ENCODE results near the gene ZBTB21.

Gene ZBTB21

DNA sequence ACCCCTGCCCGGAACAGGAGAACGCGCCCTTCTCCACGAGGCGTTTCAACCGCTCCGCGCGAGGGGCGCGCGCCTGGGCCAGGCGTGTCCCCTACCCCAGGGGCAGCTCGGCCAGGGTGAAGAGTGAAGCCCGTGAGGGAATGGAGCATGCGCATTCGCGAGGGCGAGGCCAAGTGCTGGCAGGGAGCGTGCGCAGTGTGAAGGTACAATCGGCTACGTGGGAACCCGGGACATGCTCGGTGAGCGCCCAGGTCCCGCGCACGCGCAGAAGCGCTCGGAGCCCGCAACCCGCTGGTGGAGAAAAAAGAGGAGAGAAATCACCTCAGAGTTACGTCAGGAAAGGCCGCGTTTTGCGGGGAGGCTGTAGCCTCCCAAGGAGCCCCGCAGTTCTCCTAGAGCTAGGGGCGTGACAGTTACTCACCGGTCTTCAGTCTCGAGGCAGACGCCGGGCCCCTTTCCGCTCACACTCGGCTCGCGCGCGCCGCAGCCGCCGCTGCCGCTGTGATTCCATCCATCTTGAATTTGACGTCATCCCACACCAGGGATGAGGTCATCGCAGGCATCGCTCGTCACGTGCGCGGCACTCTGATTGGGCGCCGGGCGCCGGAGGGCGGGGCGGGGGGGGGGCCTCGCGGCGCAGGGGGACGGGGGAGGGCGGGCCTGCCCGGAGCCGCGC lies at the start of gene ZBTB21:
Gene ZBTB21 (minus strand): TSS at position 530 of the 676 bp plus-strand sequence. CDS start 16,265 bp downstream, outside the sequence.
- DNase-seq, result peak; percentile 98

DNA sequence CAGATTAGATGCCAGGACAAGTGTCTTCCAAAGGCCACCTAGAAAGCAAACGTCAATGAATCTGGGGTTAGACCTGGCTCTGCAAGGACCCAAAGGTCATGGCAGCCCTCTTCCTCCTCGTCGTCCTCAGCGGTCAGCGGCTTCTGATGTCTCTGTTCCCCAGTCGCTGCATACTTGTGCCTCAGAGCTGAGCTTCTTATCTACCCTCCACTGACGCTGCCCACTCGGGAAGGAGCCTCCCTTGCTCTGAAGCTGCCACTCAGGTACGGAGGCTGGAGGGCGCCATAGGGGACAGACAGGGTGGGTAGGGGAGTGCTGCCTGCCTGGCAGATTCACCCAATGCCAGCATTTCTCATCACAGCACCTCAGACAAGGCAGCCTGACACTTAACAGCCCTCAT lies 49.6 kb upstream of the ZBTB21 start:
- no peak for DNase-seq

DNA sequence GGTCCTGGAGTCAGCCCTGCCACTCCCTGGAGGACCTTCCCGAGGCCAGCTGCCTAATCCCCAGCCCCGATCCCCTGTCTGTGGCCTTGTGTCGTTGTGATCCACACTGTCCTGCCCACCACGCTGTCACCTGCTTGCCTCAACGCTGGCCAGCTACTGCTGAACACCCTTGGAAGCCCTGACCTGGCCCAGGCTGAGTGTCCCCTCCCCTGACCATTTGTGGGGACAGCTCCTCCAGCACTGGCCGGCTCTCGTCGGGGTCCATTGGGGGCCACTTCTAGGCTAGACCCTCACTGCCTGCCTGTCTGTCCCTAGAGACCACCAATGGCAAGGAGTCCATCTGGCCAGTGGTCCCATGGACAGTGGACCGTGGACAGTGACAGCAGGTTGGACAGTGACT lies 49.0 kb upstream of the ZBTB21 start:
- DNase-seq, result no peak

DNA sequence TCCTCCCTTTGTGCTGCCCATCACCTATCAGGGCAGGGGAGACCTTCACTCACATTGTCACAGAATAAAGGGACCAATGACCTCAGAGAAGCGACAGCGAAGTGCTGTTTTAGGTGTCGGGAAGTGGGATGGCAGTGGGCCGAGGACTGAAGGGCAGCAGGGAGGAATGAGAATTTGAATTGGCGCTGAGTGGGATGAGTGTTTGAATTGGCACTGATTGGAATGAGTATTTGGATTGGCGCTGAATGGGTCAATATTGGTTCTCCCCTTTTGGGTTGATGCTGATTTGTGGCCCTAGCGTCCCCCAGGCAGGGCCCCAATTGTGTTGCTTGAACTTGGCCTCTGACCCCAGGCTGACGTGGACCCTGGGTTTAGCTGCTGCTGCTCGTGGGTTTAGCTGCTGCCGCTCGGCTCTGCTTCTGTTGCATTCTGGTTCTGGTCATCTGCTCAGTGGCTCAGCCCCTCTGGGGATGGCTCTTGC lies 48.5 kb upstream of the ZBTB21 start:
- DNase-seq, result no peak

DNA sequence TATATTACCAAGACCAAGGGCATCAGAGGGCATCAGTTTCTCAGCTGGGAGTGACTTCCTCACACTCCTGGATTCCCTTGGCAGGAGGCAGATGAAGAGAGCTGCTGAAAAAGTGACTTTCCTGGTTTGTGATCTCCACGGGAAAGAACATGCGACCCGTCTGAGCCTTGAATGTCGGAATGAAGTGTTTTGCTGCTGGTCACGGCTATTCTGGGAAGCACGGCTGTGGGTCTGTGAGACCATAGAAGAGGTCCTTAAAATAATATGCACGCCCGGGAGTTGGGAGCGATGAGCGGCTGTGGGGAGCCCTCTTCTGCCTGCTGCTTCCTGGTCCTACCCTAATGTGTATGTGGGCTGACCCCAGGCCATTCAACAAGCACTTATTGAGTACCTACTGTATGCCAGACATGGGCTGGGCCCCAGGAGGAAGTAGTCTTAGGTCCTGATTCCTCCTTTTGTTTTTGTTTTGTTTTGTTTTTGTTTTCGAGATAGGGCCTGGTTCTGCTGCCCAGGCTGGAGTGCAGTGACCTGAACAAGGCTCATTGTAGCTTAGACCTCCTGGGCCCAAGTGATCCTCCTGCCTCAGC lies 47.8 kb upstream of the ZBTB21 start:
- DNase-seq, result peak; percentile 37

DNA sequence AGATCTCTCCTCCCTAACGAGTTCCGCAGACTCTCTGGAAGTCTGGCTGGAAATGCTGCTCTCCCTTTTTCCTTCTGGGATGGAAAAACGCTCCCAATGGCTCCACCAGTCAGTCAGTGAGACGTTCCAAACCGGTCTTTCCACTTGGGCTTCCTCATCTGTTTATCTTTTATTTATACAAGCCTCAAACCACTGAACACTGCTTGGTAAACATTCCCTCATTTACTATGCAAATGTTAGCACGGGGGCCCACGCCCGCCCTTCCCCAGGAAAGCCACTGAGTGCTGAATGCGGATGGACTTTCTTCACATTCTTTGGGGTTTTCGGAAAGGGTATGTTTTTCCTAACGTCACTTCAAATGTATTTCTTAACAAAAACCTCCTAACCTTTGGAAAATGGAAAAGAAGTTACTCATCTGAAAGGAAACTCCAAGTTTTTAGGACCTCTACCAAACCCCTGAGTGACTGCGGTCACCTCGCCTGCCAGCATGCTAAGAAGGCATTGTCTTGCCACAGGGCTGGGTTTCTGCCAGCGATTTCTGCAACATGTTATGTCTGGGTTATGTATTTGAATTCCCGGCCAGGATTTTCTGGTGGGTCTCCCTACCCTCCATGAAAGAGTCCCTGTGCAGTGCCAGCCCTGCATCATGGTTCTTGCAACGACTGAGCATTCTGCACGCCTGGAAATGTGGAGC lies 47.0 kb upstream of the ZBTB21 start:
- no peak for DNase-seq

DNA sequence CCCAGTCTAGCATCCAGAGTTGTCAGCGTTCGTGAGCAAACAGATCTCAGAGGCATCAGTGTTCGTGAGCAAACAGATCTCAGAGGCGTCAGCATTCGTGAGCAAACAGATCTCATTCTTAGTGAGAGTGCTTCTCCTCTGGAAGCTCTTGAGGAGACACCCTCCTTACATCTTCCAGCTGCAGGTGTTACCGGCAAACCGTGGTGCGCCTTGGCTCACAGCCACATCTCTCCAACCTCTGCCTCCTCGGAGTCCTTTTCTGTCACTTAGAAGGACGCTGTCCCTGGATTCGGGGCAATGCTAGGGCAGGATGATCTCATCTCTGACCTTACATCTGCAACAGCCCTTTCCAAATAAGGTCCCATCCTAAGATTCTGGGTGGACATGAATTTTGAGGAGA lies 46.3 kb upstream of the ZBTB21 start:
- DNase-seq, result no peak

DNA sequence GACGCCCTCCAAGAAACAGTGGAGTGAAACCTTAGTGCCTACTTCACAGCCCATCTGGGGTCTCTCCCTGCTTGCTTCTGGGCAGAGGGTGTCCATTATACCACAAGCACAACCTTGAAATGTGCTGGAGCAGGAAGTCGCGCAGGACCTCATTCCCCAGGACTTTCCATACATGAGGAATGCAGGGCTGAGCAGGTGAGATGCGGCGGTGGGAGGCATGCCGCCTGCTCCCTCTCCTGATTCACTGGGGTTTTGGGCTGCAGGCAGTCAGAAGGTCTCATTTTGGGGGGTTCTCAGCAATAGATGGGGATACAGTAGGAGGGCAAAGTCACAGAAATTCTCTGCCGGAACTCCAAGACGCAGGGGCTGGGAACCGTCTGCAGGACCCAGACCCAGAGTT lies 45.3 kb upstream of the ZBTB21 start:
- DNase-seq, result no peak

DNA sequence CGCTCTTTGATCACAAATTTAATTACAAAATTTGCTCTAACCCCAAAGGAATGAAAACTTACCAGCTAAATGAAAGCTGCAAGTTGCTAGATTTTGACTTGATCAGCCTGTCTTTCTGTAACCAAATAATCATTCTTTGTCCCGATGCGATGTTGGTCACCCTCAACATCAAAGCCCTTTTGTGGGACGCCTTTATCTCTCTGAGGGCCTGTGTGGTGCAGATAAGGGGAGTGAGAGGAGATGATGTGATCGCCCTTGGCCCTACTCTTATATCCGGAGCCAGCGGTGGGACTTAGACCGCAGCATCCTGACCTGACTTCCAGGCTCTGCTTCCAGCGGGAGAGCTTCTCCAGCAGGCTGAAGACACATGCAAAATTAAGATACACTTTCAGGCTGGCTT lies 41.6 kb upstream of the ZBTB21 start:
- no peak for DNase-seq

DNA sequence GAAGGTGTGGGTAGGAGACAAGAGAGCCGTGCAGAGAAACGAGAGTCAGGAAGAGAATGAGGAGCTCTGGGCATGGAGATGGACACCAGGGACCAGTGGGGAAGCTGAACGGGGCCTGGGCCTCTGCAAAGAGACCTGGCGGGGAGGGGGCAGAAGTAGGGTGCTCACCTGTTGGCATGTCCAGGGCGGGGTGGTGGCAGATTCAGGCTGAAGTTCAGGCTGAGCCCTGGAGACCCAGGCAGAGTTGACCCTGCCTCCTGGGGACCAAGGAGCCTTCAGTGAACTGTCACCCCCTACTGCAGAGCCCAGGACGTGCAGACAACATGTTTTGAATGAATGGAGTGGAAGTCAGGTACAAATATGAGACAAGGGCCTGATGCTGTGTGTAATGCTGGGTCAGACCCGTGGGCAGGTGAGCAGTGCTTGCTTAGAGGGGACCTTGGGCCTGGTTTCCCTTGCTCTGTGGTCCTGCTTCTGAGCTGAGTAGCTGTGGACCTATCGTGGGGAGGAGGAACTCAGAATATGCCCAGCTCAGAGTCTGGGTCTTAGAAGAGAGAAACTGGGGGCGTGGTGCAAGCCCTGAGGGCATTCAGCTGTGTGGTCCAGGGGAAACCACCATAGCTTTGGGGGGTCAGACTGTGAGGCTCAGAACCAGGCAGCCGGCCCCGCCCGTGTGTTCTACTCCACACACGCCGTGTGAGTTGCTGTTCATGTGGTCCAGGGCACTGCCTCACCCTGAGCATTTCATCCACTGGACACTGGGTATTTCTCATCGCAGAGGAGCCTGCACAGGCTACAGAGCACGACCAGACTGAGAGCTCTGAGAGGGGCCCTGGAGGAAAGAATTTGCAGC lies 39.6 kb upstream of the ZBTB21 start:
- DNase-seq, result no peak

DNA sequence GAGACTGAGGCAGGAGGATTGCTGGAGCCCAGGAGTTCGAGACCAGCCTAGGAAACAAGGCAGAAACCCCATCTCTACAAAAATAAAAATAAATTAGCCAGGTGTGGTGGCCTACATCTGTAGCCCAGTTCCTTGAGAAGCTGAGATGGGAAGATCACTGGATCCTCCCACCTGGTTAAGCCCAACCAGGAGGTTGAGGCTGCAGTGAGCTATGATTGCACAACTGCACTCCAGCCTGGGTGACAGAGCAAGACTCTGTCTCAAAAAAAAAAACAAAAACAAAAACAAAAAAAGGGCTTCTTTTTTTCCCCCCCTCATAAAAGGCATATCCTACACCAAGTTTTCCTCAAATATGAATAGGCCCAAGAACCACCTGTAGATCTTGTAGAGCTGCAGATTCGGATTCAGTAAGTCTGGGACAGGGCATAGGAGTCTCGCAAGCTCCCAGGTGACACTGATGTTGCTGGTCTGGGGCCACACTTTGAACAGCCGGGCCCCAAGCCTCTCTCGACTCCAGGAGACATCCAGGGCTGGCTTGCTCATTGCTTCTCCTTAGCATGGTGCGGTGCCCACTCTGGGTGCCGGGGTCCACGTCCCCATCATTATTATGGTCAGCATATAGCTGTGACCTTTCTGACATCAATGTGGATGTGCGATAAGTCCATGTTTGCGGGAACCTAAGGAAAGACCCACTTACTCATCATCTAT lies 38.9 kb upstream of the ZBTB21 start:
- DNase-seq, result no peak

DNA sequence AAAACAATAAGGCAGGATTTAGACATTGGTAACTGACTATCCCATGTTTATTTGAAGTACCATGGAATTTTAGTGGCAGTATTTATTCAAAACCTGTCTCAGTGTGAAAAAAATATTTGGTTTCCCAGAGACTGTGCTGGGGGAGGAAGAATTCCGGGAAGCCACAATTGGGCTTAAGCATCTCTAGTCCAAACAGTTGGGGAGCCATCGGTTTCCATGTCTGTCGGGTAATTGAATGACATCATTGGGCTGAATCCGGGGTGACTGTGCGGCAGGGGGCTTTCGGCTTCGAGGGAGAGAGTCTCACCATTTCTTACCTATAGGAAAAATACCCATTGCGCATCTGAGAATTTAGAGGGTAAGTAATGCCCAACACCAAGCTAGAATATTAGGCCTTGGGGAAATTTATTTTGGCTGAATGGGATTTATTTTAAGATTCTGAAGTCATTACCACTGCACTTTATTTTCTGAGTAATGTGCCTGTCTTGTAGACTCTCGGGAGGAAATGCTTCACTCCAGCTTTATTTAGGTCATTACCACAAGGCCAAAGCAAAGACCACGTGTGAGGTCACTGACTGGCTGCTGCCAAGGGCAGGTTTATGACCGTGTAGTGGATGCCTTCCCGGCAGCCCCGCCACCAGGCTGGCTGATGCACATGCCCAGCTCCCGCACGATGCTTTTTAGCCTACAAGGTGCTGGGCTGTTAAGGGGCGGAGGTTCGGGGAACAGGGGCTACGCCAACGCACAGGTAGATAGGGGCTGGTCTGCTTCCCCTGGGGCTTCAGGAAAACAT lies 37.9 kb upstream of the ZBTB21 start:
- DNase-seq, result no peak

DNA sequence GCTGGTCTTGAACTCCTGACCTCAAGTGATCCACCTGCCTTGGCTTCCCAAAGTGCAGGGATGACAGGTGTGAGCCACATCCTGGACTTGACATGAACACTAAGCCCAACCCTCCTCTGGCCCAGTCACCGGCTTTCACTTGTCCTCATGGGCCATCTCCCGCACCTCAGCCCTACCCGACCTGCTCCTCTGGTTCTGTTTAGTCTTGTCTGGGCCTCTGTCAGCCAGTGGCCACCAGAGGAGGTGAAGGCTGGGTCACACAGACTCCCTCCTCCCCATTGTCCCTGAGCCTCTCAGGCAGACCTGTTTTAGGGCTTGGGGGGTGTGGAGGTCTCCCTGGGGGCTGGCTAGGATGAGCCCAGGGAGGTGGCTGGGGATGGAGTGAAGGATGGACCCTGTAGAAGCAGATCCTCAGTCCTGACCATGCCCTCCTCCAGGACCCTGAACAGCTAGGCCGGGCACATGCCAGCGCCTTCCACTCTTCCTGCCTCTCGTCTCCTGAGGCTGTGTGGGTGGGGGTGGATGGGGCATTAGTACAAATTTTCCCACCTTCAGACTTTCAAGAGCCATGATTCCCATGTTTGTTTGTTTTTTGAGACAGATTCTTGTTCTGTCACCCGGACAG lies 34.8 kb upstream of the ZBTB21 start:
- no peak for DNase-seq

DNA sequence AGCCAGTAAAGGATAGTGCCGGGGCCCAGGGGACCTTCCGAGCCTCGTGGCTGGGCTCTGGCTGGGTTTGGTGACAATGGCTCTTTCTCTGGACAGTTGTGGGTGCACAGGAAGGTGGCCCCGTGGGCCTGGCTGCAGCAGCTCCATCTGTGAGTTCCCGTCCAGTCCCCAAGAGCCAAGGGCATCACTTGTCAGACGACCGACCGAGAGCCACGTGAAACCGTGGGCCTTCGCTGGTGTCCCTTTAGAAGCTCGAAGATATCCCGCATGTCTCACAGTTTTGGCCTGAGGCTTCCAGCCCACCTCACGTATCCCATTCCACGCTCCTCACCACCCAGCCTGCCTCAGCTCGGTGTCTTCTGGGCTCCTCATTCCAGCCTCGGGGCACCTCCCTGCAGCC lies 33.8 kb upstream of the ZBTB21 start:
- DNase-seq, result no peak

DNA sequence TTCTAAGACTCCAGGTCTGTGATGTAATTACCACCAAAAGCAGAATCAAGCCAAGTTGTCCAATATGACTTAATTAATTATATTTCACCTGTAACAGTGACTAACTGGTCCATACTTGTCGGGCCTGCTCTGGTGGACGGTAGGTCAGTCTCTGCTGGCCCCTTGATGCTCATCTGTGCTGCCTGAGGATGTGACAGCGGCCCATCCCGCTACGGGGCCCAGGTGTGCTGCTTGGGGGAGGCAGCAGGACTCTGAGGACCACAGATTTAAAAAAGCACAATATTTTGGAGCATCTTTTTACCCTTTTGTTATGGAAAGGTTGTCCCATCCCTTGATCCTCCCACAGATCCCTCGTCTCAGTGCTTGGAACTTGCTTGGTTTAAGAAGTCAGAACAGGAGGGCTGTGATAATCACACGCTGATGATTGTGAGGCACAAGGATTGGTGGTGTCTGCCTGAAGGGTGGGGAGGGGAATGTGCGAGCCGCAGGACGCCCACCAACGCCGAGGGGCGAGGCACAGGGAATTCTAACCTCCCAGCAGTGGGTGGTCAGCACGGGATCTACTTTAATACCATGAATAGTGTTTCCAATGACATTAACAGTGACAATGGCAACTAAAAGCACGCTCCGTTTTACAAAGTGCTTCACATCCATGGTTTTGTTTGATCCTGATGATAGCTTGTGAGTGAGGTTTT lies 33.2 kb upstream of the ZBTB21 start:
- DNase-seq, result no peak

DNA sequence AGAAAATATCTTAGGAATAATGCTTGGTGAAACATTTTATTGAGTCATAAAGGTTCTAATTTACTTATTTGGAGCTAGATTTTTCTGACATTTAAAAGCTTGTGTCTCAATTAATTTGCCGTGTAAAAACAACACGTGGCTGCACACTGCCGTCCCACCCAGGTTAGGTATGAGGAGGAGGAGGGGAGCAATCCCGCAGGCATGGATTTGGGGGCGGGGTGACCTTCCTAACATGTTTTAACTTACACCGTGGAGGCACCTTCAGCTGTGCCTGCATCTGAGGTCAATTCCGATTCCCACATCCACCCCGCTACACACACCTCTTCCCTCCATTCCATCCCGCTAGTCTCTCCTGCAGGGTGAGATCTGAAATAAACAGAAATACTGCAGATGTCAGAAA lies 32.5 kb upstream of the ZBTB21 start:
- no peak for DNase-seq

DNA sequence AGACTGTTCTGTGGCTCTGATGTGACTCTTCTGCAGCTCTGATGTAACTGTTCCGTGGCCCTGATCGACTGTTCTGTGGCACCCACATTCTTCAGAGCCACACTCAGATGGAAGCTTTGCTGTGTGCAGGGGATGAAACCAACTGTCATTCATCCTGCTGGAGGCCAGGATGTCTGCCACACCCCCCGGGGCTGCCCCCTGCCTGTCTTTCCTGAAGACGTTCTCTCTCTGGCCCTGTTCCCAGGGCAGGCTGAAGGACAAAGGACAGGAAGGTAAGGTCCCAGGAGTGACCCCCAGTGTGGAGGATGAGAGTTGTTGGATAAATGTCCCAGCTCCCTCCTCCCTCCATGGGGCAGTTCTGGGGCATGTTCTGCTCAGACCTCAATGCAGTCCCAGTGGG lies 31.6 kb upstream of the ZBTB21 start:
- DNase-seq, result no peak

DNA sequence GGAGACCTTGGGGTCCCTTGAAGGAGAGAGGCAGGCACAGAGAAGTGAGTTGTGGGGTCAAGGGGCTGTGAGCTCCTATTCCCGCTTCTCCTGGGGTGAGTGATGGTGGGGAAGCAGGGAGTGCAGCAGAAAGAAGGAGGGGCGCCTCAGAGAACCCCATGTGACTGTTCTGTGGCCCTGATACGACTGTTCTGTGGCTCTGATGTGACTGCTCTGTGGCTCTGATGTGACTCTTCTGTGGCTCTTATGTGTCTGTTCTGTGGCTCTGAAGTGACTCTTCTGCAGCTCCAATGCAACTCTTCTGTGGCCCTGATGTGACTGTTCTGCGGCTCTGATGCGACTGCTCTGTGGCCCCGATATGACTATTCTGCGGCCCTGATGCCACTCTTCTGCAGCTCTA lies 31.1 kb upstream of the ZBTB21 start:
- no peak for DNase-seq

DNA sequence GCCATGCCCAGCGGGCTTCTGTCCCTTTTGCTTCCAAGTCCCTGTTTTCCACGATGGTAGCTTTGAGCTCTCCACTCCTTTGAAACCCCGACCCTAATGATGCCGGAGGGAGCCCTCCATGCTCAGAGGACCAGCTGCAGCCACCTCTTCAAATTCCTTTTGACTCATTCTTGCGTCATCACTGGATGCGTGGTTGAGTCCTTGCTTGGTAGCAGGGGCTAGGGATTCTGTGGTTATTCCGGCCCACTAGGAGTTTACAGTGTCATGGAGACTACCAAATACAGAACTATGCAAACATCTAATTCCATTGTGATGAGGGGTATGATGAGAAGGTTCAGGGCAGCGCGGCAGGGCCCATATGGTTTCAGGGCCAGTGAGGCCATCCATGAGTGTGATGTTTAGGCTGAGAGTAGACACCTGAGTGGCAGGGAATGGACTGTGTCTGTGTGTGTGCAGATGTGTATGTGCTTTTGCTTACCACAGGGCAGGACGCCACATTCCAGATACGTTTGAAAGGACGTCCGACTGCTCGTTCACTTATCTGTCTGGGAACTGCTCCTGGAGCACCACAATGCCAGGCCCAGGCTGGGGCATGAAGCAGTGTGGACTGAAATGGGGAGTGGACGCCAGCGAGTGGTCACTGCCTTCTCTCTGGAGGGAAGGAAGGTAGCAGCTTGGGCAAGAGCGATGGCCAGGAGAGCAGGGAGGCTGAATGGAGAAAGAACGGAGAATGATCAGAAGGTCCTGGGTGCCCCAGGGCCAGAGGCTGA lies 30.4 kb upstream of the ZBTB21 start:
- no peak for DNase-seq

DNA sequence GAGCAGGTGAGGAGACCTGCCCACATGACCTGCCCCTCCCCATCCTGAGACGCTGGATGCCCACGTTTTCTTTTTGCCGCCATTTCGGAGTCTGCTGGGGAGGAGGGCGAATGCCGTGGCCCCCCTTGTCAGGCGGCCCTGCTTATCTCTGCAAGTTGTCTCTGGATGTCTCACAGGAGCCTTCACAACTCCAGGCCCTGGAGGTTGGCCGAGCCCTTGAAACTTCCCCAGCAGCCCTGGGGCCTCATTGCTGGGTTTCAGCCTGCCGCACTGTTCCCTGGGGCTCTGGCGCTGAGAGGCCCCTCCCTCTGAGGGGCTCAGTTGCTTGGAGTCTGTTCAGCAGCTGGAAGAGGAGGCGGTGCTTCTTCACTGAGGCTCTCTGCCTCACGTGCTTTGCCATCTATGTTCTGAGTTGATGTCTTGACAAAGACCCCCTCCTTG lies 29.8 kb upstream of the ZBTB21 start:
- DNase-seq, result no peak

All from inflammatory macrophage treated with lipopolysaccharide for 4 hours (primary cell).